Measurements from ENCODE around the gene LUZP2. TPM values are rescaled to one million over a fixed set of nuclear protein-coding genes. Genes with fewer than 3 reads are reported as not detected.

LUZP2 gene
- total and polyA plus RNA-seq, 9 of the 15 experiments (the other 6 are each of a cell fraction or from before 2014, with no cell fraction given), result not detected

DNA sequence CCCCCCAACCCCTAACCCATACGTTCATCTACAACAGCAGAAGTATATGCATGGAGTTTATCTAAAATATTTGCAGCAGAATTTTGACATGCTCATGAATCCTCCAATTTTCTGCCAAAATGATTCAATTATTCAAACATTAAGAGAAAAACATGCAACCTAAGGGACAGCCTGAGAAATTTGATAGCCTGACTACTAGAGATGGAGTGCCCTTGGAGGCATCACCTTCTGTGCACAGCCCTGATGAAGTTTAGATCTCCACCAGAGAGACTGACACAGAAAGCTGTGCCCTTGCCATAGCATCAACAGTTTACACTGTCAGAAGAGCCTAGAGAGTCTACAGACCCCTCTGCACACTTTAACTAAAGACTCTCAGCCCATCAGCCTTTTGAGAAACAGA lies 217.7 kb downstream of the LUZP2 start (continued):
- no peak for TF ChIP-seq HMG20A (CRISPR knock-in tag; conservative IDR thresholded peaks at IDR 0.05)

- ATAC-seq (no peak), DNase-seq (ENCODE audit: extremely low read depth in 1 of 4, low spot score in 3 of 4) (no peak), FAIRE-seq (no peak)
- Histone ChIP-seq H3K27ac (ENCODE audit: extremely low read depth, low read depth, low read length) (no peak overlapping the region), H3K4me3 (no peak overlapping the region), H3K9ac (ENCODE audit: insufficient read depth in 1 of 2, low read depth in 2 of 2, low read length in 2 of 2) (no peak overlapping the region), H3K27me3 (ENCODE audit: control insufficient read depth in 2 of 2, insufficient read depth in 2 of 2, low read length in 2 of 2) (no peaks in the 10 kb centered on the region), H3K36me3 (ENCODE audit: control insufficient read depth, insufficient read depth, low read length) (no peaks in the 10 kb centered on the region), H3K4me1 (replicated peaks in 1 of 2; ENCODE audit: control insufficient read depth in 2 of 2, insufficient read depth in 2 of 2, low read length in 2 of 2) (no peaks in the 10 kb centered on the region), H3K4me2 (ENCODE audit: insufficient read depth, low read length) (no peak overlapping the region), H2AFZ (ENCODE audit: low read depth, low read length) (no peak overlapping the region), H3K79me2 (ENCODE audit: control insufficient read depth, insufficient read depth, low read length) (no peaks in the 10 kb centered on the region), H3K9me3 (replicated peaks; ENCODE audit: control insufficient read depth, insufficient read depth, low read depth, low read length) (no peaks in the 10 kb centered on the region; the same call in 1 of the 2 replicates), H3K9me1 (ENCODE audit: control insufficient read depth, insufficient read depth, low read length) (no peaks in the 10 kb centered on the region), H4K20me1 (replicated peaks; ENCODE audit: control insufficient read depth, insufficient read depth, low read length) (no peaks in the 10 kb centered on the region)
- POLR2A ChIA-PET, result no interaction called here
- CTCF ChIA-PET (ENCODE audit: low intra/inter-chr PET ratio), result no interaction called here
- no peak for TF ChIP-seq TEAD4 (IDR thresholded peaks at IDR 0.05; ENCODE audit: low read length)
- no peak for TF ChIP-seq TEAD4 (CRISPR knock-in tag; IDR thresholded peaks at IDR 0.05; ENCODE audit: borderline replicate concordance)
- TF ChIP-seq MEF2D (tag; conservative IDR thresholded peaks at IDR 0.05; ENCODE audit: low read depth), result no peak
- no peak for TF ChIP-seq ZNF197 (CRISPR knock-in tag; IDR thresholded peaks at IDR 0.05; ENCODE audit: low read depth)
- TF ChIP-seq ZNF175 (CRISPR knock-in tag; IDR thresholded peaks at IDR 0.05; ENCODE audit: low read depth), result no peak
- 1% methylated on average over 5 of the region's 5 CpGs for WGBS (ENCODE audit: insufficient coverage, low coverage, missing lambda C conversion rate)
- intact Hi-C loops (cut with micrococcal nuclease), result no loop called here
- no TSS peak for BruUV-seq (replicated peaks)
- in situ Hi-C loops (cut with MboI), result no loop called here
These were observed 219.6 kb downstream of the LUZP2 start for GRCh38 chr11:24716403-24716802.
